Measurements from ENCODE around the gene HNRNPDL.

DNA sequence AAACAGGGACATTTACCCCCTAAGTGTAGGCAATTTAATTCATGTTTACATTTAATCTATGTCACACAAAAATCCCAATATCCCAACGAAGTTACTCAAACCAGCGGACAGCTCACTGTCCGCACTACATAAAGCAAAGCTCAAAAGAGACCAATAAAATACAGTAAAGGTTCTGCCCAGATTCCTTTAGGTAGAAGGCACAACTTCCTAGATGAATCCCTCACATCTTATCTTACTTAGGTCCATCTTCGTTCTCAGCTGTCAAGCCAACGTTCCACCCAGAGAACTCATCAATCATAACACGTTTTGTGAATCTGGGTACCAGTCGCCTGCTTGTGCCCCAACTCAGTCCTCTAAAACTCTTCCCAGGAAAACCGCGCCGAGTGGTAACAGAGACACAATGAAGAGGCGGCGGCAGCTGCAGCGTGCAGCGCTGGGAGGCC is 1.7 kb downstream of the HNRNPDL start:
- no peak for TF ChIP-seq EZH2 (IDR thresholded peaks at IDR 0.05; ENCODE audit: borderline replicate concordance, low read length)
- TF ChIP-seq, protein P1, sequence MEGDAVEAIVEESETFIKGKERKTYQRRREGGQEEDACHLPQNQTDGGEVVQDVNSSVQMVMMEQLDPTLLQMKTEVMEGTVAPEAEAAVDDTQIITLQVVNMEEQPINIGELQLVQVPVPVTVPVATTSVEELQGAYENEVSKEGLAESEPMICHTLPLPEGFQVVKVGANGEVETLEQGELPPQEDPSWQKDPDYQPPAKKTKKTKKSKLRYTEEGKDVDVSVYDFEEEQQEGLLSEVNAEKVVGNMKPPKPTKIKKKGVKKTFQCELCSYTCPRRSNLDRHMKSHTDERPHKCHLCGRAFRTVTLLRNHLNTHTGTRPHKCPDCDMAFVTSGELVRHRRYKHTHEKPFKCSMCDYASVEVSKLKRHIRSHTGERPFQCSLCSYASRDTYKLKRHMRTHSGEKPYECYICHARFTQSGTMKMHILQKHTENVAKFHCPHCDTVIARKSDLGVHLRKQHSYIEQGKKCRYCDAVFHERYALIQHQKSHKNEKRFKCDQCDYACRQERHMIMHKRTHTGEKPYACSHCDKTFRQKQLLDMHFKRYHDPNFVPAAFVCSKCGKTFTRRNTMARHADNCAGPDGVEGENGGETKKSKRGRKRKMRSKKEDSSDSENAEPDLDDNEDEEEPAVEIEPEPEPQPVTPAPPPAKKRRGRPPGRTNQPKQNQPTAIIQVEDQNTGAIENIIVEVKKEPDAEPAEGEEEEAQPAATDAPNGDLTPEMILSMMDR (IDR thresholded peaks at IDR 0.05; ENCODE audit: low read length) = no peak

Measured in OCI-LY1 (cell line).